OCI-LY1 (cell line): ENCODE measurements around the gene UGT1A5.
"Not testable (repeated sequence)": the region's sequence is repeated elsewhere in the genome, so short reads cannot be mapped to it uniquely, and the experiment has no call there.

Source experiments
- H2AFZ ChIP-seq: fragments of 200-600 bp; sonication (generic), shearing (Covaris generic); 2 replicates; pipeline ENCODE4 v1.6.0; 2014; ENCODE audit warnings: antibody characterized with exemption, mild to moderate bottlenecking, low read length
- H3F3A ChIP-seq: fragments of 200-600 bp; sonication (generic), shearing (Covaris generic); 2 replicates; pipeline ENCODE4 v1.6.0; 2014; ENCODE audit warnings: mild to moderate bottlenecking, antibody characterized with exemption, low read length, moderate library complexity; ENCODE audit not compliant: insufficient read depth
- H3K27ac ChIP-seq: fragments of 200-600 bp; sonication (generic); 2 replicates; pipeline ENCODE4 v1.5.1; 2014; ENCODE audit warnings: low read length, mixed run types, mild to moderate bottlenecking, low read depth; ENCODE audit not compliant: poor library complexity, severe bottlenecking
- H3K27me3 ChIP-seq: fragments of 200-600 bp; sonication (generic); 2 replicates; pipeline ENCODE4 v1.6.0; 2014; ENCODE audit warnings: antibody characterized with exemption, mild to moderate bottlenecking, low read length, moderate library complexity; ENCODE audit not compliant: insufficient read depth
- H3K36me3 ChIP-seq: fragments of 200-600 bp; sonication (generic); 2 replicates; pipeline ENCODE4 v1.6.1; 2014; ENCODE audit warnings: mild to moderate bottlenecking, antibody characterized with exemption, low read length, moderate library complexity, mixed read lengths; ENCODE audit not compliant: insufficient read depth
- H3K4me1 ChIP-seq: fragments of 200-600 bp; sonication (generic); 2 replicates; pipeline ENCODE4 v1.5.1; 2014; ENCODE audit warnings: mild to moderate bottlenecking, low read length, moderate library complexity; ENCODE audit not compliant: insufficient read depth, severe bottlenecking
- H3K4me2 ChIP-seq: fragments of 200-600 bp; sonication (generic), shearing (Covaris generic); 2 replicates; pipeline ENCODE4 v1.6.1; 2014; ENCODE audit warnings: low read length
- H3K4me3 ChIP-seq: fragments of 200-600 bp; sonication (generic); 2 replicates; pipeline ENCODE4 v1.5.1; 2014; ENCODE audit warnings: low read length, low read depth, mild to moderate bottlenecking, mixed read lengths; ENCODE audit not compliant: poor library complexity, severe bottlenecking
- H3K79me2 ChIP-seq: fragments of 200-600 bp; shearing (Covaris generic); 2 replicates; pipeline ENCODE4 v1.6.1; 2016; ENCODE audit warnings: mixed run types, low read length, mixed read lengths; ENCODE audit not compliant: insufficient read depth
- H3K9ac ChIP-seq: fragments of 200-600 bp; sonication (generic), shearing (Covaris generic); 2 replicates; pipeline ENCODE4 v1.6.1; 2014; ENCODE audit warnings: mild to moderate bottlenecking, low read length, mixed read lengths
- H3K9me2 ChIP-seq: fragments of 200-600 bp; sonication (generic), shearing (Covaris generic); 2 replicates; pipeline ENCODE4 v1.6.1; 2014; ENCODE audit warnings: low read depth, mild to moderate bottlenecking, low read length, mixed read lengths
- H3K9me3 ChIP-seq: fragments of 200-600 bp; shearing (Covaris generic); 2 replicates; pipeline ENCODE4 v1.6.1; 2014; ENCODE audit warnings: low read length, mixed read lengths
- H4K20me1 ChIP-seq: fragments of 200-600 bp; sonication (generic), shearing (Covaris generic); 2 replicates; pipeline ENCODE4 v1.6.0; 2016; ENCODE audit warnings: mild to moderate bottlenecking, low read length; ENCODE audit not compliant: insufficient read depth
- CTCF ChIP-seq: fragments of 200-600 bp; sonication (generic), shearing (Covaris generic); IDR thresholded peaks from 2 replicates; pipeline ENCODE4 v1.5.1; 2017; ENCODE audit warnings: mild to moderate bottlenecking, antibody characterized with exemption, low read length, moderate library complexity, mixed read lengths
- EZH2 ChIP-seq: fragments of 200-600 bp; sonication (generic), shearing (Covaris generic); IDR thresholded peaks from 2 replicates; pipeline ENCODE4 v1.8.0; 2017; ENCODE audit warnings: borderline replicate concordance, mixed run types, mild to moderate bottlenecking, antibody characterized with exemption, low read length, moderate library complexity, mixed read lengths

The UGT1A5 gene

GRCh38 chr2:233740870-233741269 lies 28.2 kb downstream of the UGT1A5 start:
- TF ChIP-seq EZH2 = no peak
- no peak for TF ChIP-seq CTCF
- Histone ChIP-seq H3K4me1 (no peaks in the 10 kb centered on the region), H3K36me3 (no peaks in the 10 kb centered on the region), H3K79me2 (no peaks in the 10 kb centered on the region), H4K20me1 (no peaks in the 10 kb centered on the region), H3K4me2 (no peak overlapping the region), H3K27me3 (no peaks in the 10 kb centered on the region; the same call in 1 of the 2 replicates), H3K9me2 (no peaks in the 10 kb centered on the region), H3K9ac (no peak overlapping the region), H3K4me3 (no peak overlapping the region), H2AFZ (no peak overlapping the region), H3K9me3 (no peaks in the 10 kb centered on the region), H3F3A (no peaks in the 10 kb centered on the region), H3K27ac (no peak overlapping the region)

GRCh38 chr2:233743464-233744259 lies 31.0 kb downstream of the UGT1A5 start:
- no peaks in the 10 kb centered on the region for H3K9me3 ChIP-seq
- H3K4me3 ChIP-seq = no peak overlapping the region
- TF ChIP-seq EZH2 = no peak
- no peak for TF ChIP-seq CTCF
- no peak overlapping the region for H3K9ac ChIP-seq
- H3K79me2 ChIP-seq = no peaks in the 10 kb centered on the region
- no peaks in the 10 kb centered on the region for H3K27me3 ChIP-seq
- H3K4me2 ChIP-seq = no peak overlapping the region
- H3F3A ChIP-seq = no peaks in the 10 kb centered on the region
- H3K4me1 ChIP-seq = no peaks in the 10 kb centered on the region
- H3K9me2 ChIP-seq = no peaks in the 10 kb centered on the region
- H3K27ac ChIP-seq = no peak overlapping the region
- H4K20me1 ChIP-seq = no peaks in the 10 kb centered on the region
- H2AFZ ChIP-seq = no peak overlapping the region
- H3K36me3 ChIP-seq = no peaks in the 10 kb centered on the region

GRCh38 chr2:233745073-233745755 lies 32.5 kb downstream of the UGT1A5 start:
- no peaks in the 10 kb centered on the region for H4K20me1 ChIP-seq
- H3F3A ChIP-seq = no peaks in the 10 kb centered on the region
- no peak overlapping the region for H3K4me3 ChIP-seq
- H3K4me2 ChIP-seq = no peak overlapping the region
- H3K9ac ChIP-seq = no peak overlapping the region
- no peak for TF ChIP-seq EZH2
- no peak for TF ChIP-seq CTCF
- H3K4me1 ChIP-seq = no peaks in the 10 kb centered on the region
- no peaks in the 10 kb centered on the region for H3K9me2 ChIP-seq
- H3K9me3 ChIP-seq = no peaks in the 10 kb centered on the region
- H3K27ac ChIP-seq = no peak overlapping the region
- H2AFZ ChIP-seq = no peak overlapping the region
- H3K27me3 ChIP-seq = no peaks in the 10 kb centered on the region
- H3K79me2 ChIP-seq = no peaks in the 10 kb centered on the region
- no peaks in the 10 kb centered on the region for H3K36me3 ChIP-seq

GRCh38 chr2:233745838-233746237 lies 33.1 kb downstream of the UGT1A5 start:
- not testable (repeated sequence) for H3K4me3 ChIP-seq, H3K79me2 ChIP-seq, H3K4me1 ChIP-seq, H3K27me3 ChIP-seq, H2AFZ ChIP-seq, H3K9me2 ChIP-seq, H3K27ac ChIP-seq, H3F3A ChIP-seq, H3K9me3 ChIP-seq, H4K20me1 ChIP-seq, H3K4me2 ChIP-seq, H3K36me3 ChIP-seq, H3K9ac ChIP-seq
